ENCODE results near the gene RSRP1. TPM values are rescaled to one million over a fixed set of nuclear protein-coding genes. Genes with fewer than 3 reads are reported as not detected.

RSRP1 gene
- total RNA-seq, 1 experiment from 2014 or later: 82.9 TPM

- Histone ChIP-seq H3K9me2 (ENCODE audit: insufficient read depth) (no peaks in the 10 kb centered on the region), H3K4me3 (replicated peaks in 1 of 2; ENCODE audit: low read depth in 1 of 2, low read length in 2 of 2) (no peak overlapping the region), H3K9me3 (ENCODE audit: control insufficient read depth in 1 of 2, insufficient read depth in 1 of 2, low read depth in 1 of 2, low read length in 2 of 2) (no peaks in the 10 kb centered on the region), H4K20me1 (ENCODE audit: insufficient read depth) (no peaks in the 10 kb centered on the region), H3K9ac (ENCODE audit: low read length) (no peak overlapping the region), H3K27ac (ENCODE audit: low read depth, low read length) (no peak overlapping the region), H3K4me2 (ENCODE audit: low read length) (no peak overlapping the region), H2AFZ (ENCODE audit: low read depth, low read length, poor library complexity, severe bottlenecking) (no peak overlapping the region), H3K36me3 (ENCODE audit: control insufficient read depth in 1 of 2, insufficient read depth in 2 of 2, low read length in 2 of 2) (no peaks in the 10 kb centered on the region), H3K79me2 (ENCODE audit: insufficient read depth, low read length) (no peaks in the 10 kb centered on the region), H3K27me3 (ENCODE audit: insufficient read depth, low read length) (0 out of 2 replicates have a peak, but pooled peaks cover 3% of the 10 kb centered on the region), H3K4me1 (ENCODE audit: control insufficient read depth in 1 of 2, insufficient read depth in 2 of 2, low read length in 2 of 2) (no peaks in the 10 kb centered on the region)
- RAD21 ChIA-PET (ENCODE audit: low non-redundant PET in 1 of 2, low total read pairs in 2 of 2, uncharacterized antibody in 2 of 2, unreplicated experiment in 2 of 2): no interaction called here
- CTCF ChIA-PET: no interaction called here
- intact Hi-C loops (cut with micrococcal nuclease): loop anchor here (5.0 kb wide), 1 partner anchor 92 kb away; no protein-coding TSS in a partner anchor
- ATAC-seq (no peak), DNase-seq (ENCODE audit: low read depth, low spot score) (no peak)
- POLR2A ChIA-PET: no interaction called here
- no TSS peak for BruUV-seq (replicated peaks)
- TF ChIP-seq, protein P1, sequence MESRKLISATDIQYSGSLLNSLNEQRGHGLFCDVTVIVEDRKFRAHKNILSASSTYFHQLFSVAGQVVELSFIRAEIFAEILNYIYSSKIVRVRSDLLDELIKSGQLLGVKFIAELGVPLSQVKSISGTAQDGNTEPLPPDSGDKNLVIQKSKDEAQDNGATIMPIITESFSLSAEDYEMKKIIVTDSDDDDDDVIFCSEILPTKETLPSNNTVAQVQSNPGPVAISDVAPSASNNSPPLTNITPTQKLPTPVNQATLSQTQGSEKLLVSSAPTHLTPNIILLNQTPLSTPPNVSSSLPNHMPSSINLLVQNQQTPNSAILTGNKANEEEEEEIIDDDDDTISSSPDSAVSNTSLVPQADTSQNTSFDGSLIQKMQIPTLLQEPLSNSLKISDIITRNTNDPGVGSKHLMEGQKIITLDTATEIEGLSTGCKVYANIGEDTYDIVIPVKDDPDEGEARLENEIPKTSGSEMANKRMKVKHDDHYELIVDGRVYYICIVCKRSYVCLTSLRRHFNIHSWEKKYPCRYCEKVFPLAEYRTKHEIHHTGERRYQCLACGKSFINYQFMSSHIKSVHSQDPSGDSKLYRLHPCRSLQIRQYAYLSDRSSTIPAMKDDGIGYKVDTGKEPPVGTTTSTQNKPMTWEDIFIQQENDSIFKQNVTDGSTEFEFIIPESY (IDR thresholded peaks at IDR 0.05; ENCODE audit: extremely low read depth, insufficient replicate concordance, low read length): no peak
- TF ChIP-seq, protein P2, sequence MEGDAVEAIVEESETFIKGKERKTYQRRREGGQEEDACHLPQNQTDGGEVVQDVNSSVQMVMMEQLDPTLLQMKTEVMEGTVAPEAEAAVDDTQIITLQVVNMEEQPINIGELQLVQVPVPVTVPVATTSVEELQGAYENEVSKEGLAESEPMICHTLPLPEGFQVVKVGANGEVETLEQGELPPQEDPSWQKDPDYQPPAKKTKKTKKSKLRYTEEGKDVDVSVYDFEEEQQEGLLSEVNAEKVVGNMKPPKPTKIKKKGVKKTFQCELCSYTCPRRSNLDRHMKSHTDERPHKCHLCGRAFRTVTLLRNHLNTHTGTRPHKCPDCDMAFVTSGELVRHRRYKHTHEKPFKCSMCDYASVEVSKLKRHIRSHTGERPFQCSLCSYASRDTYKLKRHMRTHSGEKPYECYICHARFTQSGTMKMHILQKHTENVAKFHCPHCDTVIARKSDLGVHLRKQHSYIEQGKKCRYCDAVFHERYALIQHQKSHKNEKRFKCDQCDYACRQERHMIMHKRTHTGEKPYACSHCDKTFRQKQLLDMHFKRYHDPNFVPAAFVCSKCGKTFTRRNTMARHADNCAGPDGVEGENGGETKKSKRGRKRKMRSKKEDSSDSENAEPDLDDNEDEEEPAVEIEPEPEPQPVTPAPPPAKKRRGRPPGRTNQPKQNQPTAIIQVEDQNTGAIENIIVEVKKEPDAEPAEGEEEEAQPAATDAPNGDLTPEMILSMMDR (IDR thresholded peaks at IDR 0.05 in 2 of 3, conservative IDR thresholded peaks at IDR 0.05 in 1 of 3; ENCODE audit: borderline replicate concordance in 1 of 3, insufficient read depth in 1 of 3, low read depth in 2 of 3, low read length in 2 of 3): no peak
- TF ChIP-seq FOSL1 (IDR thresholded peaks at IDR 0.05; ENCODE audit: low read depth) (no peak), POLR2AphosphoS5 (IDR thresholded peaks at IDR 0.05; ENCODE audit: low read depth, low read length) (no peak), POLR2A (IDR thresholded peaks at IDR 0.05; ENCODE audit: borderline replicate concordance, extremely low read depth, insufficient read depth, insufficient read length) (no peak)
- TF ChIP-seq, protein P3, sequence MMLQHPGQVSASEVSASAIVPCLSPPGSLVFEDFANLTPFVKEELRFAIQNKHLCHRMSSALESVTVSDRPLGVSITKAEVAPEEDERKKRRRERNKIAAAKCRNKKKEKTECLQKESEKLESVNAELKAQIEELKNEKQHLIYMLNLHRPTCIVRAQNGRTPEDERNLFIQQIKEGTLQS (IDR thresholded peaks at IDR 0.05): no peak
These were observed 37.7 kb downstream of the RSRP1 start for GRCh38 chr1:25209516-25209915.
